ENCODE data around the gene CAP1. TPM values are rescaled to one million over a fixed set of nuclear protein-coding genes. Genes with fewer than 3 reads are reported as not detected.
A peak's percentile ranks its signal among the peaks of the same experiment; 100 is the strongest.

CAP1 gene
- total and polyA plus RNA-seq, 8 donors, result 150 to 501 (median 167) TPM

DNA sequence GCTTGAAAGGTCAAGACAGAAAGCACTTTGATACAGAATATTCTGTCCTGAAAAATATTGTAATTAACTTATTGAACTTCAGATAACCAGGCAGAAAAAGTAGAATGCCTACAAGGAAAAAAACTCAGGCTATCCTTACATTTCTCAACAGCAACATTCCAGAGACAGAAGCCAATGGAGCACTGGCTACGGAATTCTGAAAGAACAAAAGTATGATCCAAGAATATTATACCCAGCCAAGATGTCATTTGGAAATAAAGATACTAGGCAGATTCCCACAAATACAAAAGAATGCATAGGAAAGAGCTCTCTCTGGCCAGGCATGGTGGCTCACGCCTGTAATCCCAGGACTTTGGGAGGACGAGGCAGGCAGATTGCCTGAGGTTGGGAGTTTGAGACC, 62.4 kb downstream of the CAP1 start:
- no peak for ATAC-seq
- no peak for DNase-seq

DNA sequence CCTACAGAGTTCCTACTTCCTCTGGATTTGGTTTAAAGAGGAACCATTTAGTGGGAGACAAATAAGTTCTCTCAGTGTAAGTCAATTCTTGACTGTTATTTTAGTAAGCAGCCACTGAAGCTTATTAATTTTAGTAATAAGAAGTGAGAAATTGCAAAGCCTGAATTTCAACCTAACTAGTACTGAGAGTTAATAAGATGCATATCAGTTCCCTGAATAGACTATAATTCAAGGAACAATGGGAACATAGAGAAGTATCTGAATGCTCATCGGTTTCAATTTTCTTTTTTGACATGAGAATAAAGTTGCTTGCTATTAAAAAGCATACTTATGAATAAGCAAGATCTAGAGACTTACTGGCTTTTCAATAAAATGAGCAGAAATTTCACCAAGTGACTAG, 64.5 kb downstream of the CAP1 start:
- intact Hi-C loops (cut with DNase I), result no loop called here
- Histone ChIP-seq H3K36me3 (no peaks in the 10 kb centered on the region), H3K27me3 (no peaks in the 10 kb centered on the region), H3K27ac (no peak overlapping the region), H3K4me1 (no peaks in the 10 kb centered on the region), H3K9me3 (peaks cover 0 to 13% of the 10 kb centered on the region in 2 donors), H3K4me3 (no peak overlapping the region)
- no peak for DNase-seq
- no peak for ATAC-seq
- TF ChIP-seq, protein P1, sequence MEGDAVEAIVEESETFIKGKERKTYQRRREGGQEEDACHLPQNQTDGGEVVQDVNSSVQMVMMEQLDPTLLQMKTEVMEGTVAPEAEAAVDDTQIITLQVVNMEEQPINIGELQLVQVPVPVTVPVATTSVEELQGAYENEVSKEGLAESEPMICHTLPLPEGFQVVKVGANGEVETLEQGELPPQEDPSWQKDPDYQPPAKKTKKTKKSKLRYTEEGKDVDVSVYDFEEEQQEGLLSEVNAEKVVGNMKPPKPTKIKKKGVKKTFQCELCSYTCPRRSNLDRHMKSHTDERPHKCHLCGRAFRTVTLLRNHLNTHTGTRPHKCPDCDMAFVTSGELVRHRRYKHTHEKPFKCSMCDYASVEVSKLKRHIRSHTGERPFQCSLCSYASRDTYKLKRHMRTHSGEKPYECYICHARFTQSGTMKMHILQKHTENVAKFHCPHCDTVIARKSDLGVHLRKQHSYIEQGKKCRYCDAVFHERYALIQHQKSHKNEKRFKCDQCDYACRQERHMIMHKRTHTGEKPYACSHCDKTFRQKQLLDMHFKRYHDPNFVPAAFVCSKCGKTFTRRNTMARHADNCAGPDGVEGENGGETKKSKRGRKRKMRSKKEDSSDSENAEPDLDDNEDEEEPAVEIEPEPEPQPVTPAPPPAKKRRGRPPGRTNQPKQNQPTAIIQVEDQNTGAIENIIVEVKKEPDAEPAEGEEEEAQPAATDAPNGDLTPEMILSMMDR (IDR thresholded peaks at IDR 0.05), result no peak

More for the DNA sequence above, 62.4 kb downstream of the CAP1 start:
- Histone ChIP-seq H3K27me3 (no peaks in the 10 kb centered on the region), H3K36me3 (no peaks in the 10 kb centered on the region), H3K4me1 (peaks cover 0 to 2% of the 10 kb centered on the region in 2 donors), H3K4me3 (no peak overlapping the region), H3K9me3 (peaks cover 0 to 6% of the 10 kb centered on the region in 2 donors), H3K27ac (no peak overlapping the region)
- TF ChIP-seq, protein P1 (IDR thresholded peaks at IDR 0.05), result no peak
- intact Hi-C loops (cut with DNase I), result no loop called here

DNA sequence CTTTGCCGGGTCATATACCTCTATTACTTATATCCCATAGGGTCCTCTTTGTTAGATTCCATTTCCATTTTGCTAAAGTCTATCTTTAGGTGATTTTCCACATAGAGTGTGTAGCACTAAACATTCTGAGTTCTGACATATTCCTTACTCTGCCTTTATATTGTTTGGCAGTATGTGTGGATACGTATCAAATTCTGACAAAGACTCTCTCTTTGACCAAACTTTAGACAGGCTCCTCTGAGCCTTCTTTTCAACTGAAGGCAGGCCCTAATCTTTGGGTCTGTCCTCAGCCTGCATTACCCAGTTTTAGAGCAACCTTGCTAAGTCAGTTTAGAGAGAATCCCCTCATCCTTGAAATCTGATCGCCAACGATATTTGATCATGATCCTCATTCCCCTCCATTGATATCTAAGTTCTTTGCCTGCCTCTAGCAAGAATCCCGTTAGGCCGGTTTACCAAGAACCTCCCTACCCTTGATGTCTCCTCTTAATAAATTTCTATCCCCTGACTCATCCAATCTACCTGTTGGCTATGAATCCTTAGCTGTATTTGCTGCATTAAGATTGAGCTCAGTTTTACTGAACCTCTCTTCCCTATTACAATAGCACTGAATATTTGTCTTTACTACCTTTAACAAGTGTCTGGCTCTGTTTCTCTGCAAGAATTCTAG, 66.9 kb downstream of the CAP1 start:
- H3K9me3 ChIP-seq, result peaks cover 0 to 30% of the 10 kb centered on the region in 2 donors
- H3K36me3 ChIP-seq, result no peaks in the 10 kb centered on the region
- ATAC-seq (peak; percentile 95), DNase-seq (peak in 1 of 4 donors; percentile 36)
- TF ChIP-seq, protein P1 (IDR thresholded peaks at IDR 0.05), result no peak
- H3K4me1 ChIP-seq, result no peaks in the 10 kb centered on the region
- H3K4me3 ChIP-seq, result no peak overlapping the region
- intact Hi-C loops (cut with DNase I), result no loop called here
- no peaks in the 10 kb centered on the region for H3K27me3 ChIP-seq
- peak overlapping the region; percentile 29 to 63 for H3K27ac ChIP-seq

DNA sequence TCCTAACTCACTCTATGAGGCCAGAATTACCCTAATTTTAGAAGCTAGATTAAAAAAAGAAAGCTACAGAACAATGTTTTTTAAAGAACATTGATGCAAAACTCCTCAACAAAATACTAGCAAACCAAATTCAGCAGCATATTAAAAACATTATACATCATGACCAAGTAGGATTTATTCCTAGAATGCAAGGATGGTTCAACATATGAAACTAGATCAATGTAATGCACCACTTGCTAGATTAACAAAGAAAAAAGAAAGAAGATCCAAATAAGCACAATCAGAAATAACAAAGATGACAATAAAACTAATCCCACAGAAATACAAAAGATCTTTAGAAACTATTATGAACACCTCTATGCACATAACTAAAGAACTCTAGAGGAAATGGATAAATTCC, 69.9 kb downstream of the CAP1 start:
- ATAC-seq, result no peak

DNA sequence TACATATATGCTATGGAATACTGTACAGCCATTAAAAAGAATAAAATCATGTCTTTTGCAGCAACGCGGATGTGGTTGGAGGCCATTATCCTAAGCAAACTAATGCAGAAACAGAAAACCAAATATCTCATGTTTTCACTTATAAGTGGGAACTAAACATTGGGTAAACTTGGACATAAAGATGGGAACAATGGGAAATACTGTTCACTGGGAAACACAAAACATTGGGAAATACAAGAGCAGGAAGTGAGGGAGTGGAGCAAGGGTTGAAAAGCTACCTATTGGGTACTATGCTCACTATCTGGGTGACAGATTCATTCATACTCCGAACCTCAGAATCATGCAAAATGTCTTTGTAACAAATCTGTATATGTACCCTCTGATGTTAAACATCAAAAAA, 73.9 kb downstream of the CAP1 start:
- Histone ChIP-seq H3K27ac (no peak overlapping the region), H3K27me3 (no peaks in the 10 kb centered on the region), H3K9me3 (peaks cover 0 to 23% of the 10 kb centered on the region in 2 donors), H3K4me3 (no peak overlapping the region), H3K36me3 (no peaks in the 10 kb centered on the region), H3K4me1 (no peaks in the 10 kb centered on the region)
- TF ChIP-seq, protein P1 (IDR thresholded peaks at IDR 0.05), result no peak
- intact Hi-C loops (cut with DNase I), result no loop called here
- ATAC-seq (no peak), DNase-seq (no peak)

More for the DNA sequence above, 69.9 kb downstream of the CAP1 start:
- intact Hi-C loops (cut with DNase I), result no loop called here
- no peaks in the 10 kb centered on the region for H3K27me3 ChIP-seq
- H3K27ac ChIP-seq, result no peak overlapping the region
- H3K36me3 ChIP-seq, result no peaks in the 10 kb centered on the region
- H3K4me1 ChIP-seq, result no peaks in the 10 kb centered on the region
- H3K9me3 ChIP-seq, result peaks cover 0 to 24% of the 10 kb centered on the region in 2 donors
- no peak overlapping the region for H3K4me3 ChIP-seq
- TF ChIP-seq, protein P1 (IDR thresholded peaks at IDR 0.05), result no peak
- DNase-seq, result no peak

Data from left lung (tissue), 10 donors.